ENCODE measurements around the gene BRD2.

BRD2 gene

DNA sequence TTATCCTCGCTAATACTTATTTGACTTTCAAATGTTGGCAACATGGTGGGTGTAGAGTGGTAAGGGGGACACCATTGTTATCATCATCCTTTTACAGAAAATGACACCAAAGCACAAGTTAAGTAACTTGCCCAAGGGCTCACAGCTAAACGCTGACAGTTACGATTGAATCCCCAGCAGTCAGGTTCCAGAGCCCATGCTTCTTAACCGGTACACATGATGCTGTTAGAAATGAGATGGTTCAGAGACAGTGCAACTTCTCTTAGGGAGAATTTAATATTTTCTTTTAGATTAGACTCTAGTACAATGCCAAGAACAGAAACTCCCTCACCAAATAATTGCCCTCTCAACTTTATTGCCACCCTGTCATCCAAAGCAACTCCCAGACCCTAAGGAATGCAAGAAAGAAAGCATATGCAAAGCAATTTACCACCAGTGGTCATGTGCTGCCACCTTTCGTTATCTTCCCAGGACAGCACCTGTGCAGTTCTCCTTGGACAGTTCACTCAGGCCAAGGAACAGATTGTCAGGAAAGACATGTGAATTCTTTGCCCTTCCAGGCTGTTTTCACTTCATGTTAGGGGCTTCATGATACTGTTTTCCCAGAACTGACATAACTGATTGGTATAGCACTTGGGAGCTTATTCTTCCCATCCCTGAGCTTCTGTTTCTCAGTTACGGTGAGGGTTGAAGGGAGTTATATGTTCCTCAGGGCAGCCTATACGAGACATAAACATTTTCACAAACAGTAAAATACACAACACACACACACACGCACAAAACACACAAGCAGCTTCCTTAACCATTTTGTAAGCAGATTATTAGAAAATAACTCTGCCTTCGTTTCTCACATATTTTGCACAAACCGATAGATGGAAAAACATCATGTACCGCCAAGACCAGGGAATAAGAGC, 20.6 kb upstream of the BRD2 start:
- DNase-seq (ENCODE audit: extremely low spot score, insufficient read length, low read depth) (no peak), FAIRE-seq (peak; percentile 90)

- DNase-seq (ENCODE audit: extremely low spot score, insufficient read length, low read depth) (no peak), FAIRE-seq (no peak)
These were observed 19.3 kb upstream of the BRD2 start for GRCh38 chr6:32949113-32949512.

GRCh38 chr6:32950010-32950409, 18.4 kb upstream of the BRD2 start:
- FAIRE-seq (peak; percentile 49), DNase-seq (ENCODE audit: extremely low spot score, insufficient read length, low read depth) (no peak)

GRCh38 chr6:32950449-32950848, 17.9 kb upstream of the BRD2 start:
- no peak for DNase-seq (ENCODE audit: extremely low spot score, insufficient read length, low read depth)
- FAIRE-seq, result no peak

DNA sequence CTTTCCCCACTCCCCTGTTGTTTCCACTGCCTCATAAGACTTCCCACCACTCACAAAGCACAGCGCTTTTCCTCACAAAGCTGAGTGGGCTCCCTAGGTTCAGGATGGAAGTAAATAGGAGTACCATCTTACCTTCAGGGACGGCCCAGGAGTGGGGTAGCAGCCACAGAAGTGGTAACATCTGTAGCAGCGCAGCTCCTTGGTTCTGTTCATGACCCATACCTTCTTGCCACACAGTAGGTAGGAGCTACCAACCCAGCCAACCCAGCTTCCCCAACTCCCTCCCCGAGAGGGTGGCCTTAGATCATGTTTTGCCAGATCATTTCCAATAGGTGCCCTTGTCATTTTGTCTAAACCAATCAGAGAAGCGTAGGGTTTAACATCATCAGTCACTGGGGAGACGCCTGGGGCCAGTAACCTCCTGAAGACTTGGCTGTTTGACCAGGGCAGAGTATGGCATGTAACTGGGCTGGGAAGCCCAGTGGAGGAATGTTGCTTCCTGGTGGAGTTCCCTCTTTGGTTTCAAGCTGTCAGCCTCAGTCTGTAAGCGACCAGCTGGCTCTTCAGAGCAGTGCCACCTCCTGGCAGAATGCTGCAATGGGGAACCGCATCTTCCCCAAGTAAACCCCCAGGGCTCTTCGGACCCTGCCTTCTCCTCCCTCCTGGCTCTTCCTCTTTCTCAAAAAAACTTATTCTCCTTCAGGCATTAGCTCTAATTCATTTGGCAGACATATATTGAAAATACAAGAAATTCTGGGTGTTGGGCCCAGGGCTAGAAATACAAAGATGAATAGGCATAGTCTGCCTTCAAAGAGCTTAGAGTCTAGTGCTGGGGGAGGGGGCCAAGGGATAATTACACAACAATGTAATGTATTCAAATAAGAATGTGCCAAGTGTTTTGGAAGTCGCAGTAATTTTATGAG, 15.3 kb upstream of the BRD2 start, which contains the start of gene HLA-DMA:
Gene HLA-DMA (minus strand): TSS at position 281 of the 923 bp plus-strand sequence. CDS start 61 bp downstream, at position 220.
- peak; percentile 75 for DNase-seq (ENCODE audit: extremely low spot score, insufficient read length, low read depth)
- FAIRE-seq, result peak; percentile 100

GRCh38 chr6:32953775-32954174, 14.6 kb upstream of the BRD2 start:
- DNase-seq (ENCODE audit: extremely low spot score, insufficient read length, low read depth) (no peak), FAIRE-seq (peak; percentile 12)

DNA sequence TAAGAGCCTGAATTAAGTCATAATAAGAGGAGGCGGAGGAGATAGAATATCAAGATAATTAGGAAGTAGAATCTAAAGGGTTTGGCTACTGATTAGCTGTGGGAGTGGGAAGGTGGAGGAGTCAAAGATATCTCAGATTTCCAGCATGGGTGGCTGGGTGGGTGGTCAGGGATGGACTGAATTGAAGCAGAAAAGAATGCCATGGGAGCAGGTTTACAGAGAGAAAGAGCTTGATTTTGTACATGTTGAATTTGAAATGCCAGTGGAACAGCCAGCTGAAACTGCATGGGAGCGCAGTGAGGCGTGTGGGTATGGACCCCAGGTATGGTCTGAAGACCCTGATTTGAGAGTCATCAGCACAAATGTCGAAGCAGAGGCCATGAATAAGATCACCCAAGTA, 14.1 kb upstream of the BRD2 start:
- DNase-seq (ENCODE audit: extremely low spot score, insufficient read length, low read depth) (no peak), FAIRE-seq (no peak)

DNA sequence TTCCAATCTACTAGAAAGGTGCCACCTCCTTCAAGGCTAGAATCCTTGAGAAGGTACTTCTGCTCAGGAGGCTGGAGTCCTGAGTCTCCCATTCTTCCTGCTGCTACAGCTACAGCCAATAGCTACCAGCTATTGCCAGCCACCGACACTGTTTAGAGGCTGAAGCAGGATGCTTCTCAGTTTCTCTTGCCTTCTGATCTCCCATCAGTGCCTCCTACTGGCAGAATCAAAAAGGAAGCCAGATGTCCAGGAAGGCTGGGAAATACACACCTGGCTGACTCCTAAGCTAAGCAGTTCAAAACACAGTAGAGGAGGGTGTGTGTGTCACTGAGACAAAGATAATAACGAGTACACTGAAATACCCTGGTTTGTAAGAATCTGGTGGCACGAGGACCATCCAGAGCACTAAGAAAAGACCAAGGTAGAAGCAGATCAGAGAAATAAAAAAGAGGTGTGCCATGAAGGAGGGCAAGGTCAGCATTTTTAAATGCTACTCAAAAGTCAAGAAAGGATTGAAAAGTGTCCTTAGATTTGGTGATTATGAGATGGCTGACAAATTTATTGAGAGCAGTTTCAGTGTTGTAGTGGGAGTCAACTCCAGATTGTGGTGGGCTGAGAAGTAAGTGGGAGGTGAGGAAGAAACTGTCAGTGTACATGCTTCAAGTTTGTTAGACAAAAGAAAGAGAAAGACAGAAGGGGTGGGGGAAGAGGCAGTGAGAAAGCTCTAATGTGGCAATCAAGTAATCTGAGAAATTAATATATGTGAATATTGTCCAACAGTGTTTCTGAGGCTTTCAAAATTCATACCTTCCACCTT, 13.2 kb upstream of the BRD2 start:
- FAIRE-seq (peak; percentile 90), DNase-seq (ENCODE audit: extremely low spot score, insufficient read length, low read depth) (no peak)

DNA sequence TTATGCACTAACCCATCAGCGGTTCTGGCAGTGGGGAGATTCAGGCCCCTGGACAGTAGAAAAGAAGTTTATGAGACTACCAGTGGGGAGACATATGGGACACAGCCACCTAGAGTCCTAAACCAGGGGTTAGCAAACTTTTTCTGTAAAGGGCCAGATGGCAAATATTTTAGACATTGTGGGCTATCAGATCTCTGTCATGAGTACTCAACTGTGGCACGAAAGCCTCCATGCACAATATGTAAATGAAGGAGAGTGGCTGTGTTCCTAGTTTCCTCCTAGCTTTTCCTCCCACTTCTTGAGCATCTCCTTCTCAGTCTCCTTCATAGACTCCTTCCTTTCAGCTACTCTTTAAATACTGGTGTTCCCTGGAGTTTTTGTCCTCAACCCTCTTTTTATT, 12.2 kb upstream of the BRD2 start:
- DNase-seq (ENCODE audit: extremely low spot score, insufficient read length, low read depth) (no peak), FAIRE-seq (no peak)

GRCh38 chr6:32960563-32960962, 7.8 kb upstream of the BRD2 start:
- DNase-seq (ENCODE audit: extremely low spot score, insufficient read length, low read depth), result no peak
- no peak for FAIRE-seq

- FAIRE-seq (no peak), DNase-seq (ENCODE audit: extremely low spot score, insufficient read length, low read depth) (no peak)
These were observed 6.1 kb upstream of the BRD2 start for GRCh38 chr6:32962213-32962826.

DNA sequence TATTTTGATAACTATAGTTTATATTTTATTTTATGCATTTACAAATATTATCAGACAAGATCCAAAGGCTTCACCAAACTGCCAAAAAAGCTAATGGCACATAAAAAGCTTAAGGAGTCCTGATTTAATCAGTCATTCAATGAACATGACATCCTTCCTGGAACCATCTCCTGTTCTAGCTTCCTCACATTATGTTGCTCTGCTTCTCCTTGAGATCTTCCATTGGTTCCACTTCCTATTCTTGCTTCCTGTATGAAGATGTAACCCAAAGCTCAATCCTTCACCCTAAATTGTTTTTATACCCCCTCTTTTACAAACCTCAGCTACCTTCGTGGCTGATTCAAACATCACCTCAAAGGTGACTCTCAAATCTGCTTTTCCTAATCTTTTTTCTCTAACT, 4.5 kb upstream of the BRD2 start:
- FAIRE-seq (no peak), DNase-seq (ENCODE audit: extremely low spot score, insufficient read length, low read depth) (no peak)

- DNase-seq (ENCODE audit: extremely low spot score, insufficient read length, low read depth) (no peak), FAIRE-seq (no peak)
These were observed 3.6 kb upstream of the BRD2 start for GRCh38 chr6:32964776-32965175.

DNA sequence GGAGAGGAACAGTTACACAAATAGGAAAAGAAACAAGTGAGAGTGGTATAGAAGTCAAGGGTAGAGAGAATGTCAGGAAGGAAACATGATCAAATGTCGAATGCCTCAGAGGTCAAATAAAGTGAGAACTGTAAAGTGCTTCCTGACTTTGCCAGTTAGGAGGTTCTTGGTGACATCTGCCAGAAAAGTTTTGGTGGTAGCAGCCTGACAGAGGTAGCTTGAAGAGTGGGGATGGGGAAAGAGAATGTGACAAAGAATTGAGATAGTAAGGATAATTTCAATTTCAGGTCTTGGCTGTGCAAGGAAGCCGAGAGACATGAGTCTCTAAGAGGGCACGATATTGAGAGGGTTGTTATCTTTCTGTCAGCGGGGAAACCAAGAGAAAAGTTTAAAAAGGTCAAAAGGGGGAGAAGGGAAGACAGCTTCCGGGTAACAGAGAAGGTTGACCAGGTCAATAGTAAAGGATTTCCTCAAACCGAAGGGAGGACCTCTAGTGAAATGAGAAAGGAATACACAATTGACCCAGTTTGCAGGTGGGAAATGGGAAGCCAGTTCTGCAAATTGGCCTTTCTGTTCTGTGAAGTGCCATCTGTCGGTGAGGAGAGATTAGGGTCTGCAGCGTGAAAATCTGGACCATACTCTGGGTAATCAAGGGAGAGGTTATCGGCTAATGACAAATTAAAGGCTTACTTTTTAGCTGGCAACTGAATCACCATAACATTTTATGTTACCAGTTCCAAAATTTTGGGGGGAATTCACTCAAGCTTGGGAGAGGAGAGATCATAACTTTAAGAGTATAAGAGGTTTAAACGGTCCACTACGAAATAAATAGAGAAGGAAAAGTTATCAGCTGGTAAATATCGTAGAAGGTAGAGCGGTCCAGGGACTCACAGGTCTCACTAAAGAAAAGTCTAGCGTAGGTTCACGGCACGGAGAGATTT, 973 bp upstream of the BRD2 start:
- FAIRE-seq, result peak; percentile 93
- DNase-seq (ENCODE audit: extremely low spot score, insufficient read length, low read depth), result no peak

GRCh38 chr6:32968867-32969684, 682 bp downstream of the BRD2 start:
- peak; percentile 26 for FAIRE-seq
- no peak for DNase-seq (ENCODE audit: extremely low spot score, insufficient read length, low read depth)

- FAIRE-seq (no peak), DNase-seq (ENCODE audit: extremely low spot score, insufficient read length, low read depth) (no peak)
These were observed 1.5 kb downstream of the BRD2 start for GRCh38 chr6:32969685-32970412.
